Activated CD4-positive, CD25-positive, alpha-beta regulatory T cell treated with anti-CD3 and anti-CD28 coated beads, Interleukin-2, amount 50 U/mL, for 24 hours (primary cell): ENCODE data around the gene ALDH5A1.

Experiments used
- ATAC-seq, 2 donors: fragments of 150-1000 bp; cut with Tn5 transposase; one replicate each; pipeline ENCODE4 v1.10.0; 2021; ENCODE audit warnings: mild to moderate bottlenecking in 1 of 2, moderate library complexity in 1 of 2

Gene ALDH5A1

GRCh38 chr6:24494821-24495795 lies at the start of gene ALDH5A1:
ALDH5A1 (plus strand) TSS chr6:24494969; CDS start chr6:24494997, 28 bp downstream.
- peak; percentile 77 to 84 for ATAC-seq

GRCh38 chr6:24445704-24446103 lies 49.1 kb upstream of the ALDH5A1 start:
- ATAC-seq: no peak

- no peak for ATAC-seq
Measured at GRCh38 chr6:24446670-24447069, 48.1 kb upstream of the ALDH5A1 start.

GRCh38 chr6:24448396-24448795 lies 46.4 kb upstream of the ALDH5A1 start:
- ATAC-seq: no peak

DNA sequence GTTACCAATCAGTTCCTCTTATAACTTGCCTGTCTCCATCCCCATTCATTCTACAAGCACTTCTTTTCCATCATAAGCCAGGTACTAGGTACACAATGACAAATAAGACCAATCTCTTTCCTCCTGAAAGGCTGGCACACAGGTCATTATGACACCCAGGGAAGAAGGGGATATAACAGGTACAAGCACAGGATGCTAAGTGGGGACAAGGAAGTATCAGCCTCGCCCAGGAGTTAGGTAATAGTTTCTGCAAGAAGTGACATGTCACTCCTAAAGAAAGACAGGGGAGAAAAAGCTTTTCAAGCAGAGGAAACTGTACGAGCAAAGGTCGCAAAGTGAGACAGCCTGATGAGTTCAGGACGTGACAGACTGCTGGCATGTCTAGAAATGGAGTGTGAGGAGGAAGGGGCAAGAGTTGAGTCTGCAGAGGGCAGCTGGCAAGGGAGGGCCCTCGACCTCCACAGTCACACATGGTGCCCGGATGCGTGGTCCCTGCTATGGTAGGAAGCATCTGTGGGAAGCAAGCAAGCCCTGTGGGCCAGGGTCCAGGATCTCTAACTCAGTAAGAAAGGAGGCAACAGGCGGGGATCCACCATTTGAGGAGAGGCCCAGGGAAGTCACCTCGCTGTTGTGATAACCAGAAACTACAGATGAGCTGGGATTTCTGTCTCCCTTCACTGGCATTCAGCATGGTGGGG lies 45.8 kb upstream of the ALDH5A1 start:
- ATAC-seq: no peak

- ATAC-seq: no peak
Measured at GRCh38 chr6:24451581-24452388, 43.0 kb upstream of the ALDH5A1 start.

DNA sequence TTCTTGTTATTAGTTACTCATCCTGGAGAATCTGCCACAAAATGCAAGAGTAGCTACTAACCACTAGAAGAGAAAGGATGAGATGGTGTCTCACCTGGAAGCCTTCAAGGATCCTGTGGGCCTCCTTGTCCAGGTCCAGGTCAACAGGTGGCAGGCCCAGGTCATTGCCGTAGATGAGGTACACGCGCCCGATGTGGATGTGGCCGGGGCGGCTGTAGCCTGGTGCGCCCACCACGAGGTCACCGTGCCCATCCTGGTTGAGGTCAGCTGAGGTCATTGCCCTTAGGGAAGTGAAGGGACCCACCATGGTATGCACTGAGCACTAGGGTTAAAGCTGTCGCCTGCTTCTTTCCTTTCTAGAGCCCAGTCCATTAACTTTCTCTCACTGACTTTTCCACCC lies 40.8 kb upstream of the ALDH5A1 start:
- ATAC-seq: no peak

GRCh38 chr6:24454452-24454851 lies 40.3 kb upstream of the ALDH5A1 start:
- no peak for ATAC-seq

DNA sequence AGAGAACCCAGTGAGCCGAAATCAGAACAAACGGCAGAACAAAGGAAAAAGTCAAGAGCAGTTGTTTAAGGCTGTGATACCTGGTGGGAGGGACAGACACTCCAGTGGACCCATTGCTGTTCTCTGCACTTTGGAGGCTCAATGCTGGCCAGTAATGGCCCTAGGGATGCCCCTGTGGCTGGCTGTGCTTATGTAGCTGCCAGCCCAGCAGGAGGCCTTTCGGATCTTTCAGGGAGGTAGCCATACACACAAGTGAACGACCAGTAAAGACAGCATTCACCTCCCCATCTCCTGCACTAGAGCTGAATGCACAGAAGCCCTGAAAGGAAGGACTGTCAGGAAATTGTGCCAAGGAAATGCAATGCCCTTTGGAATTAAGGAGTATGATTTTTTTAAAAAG lies 39.7 kb upstream of the ALDH5A1 start:
- no peak for ATAC-seq

- ATAC-seq: no peak
Measured at GRCh38 chr6:24458134-24458533, 36.6 kb upstream of the ALDH5A1 start.

DNA sequence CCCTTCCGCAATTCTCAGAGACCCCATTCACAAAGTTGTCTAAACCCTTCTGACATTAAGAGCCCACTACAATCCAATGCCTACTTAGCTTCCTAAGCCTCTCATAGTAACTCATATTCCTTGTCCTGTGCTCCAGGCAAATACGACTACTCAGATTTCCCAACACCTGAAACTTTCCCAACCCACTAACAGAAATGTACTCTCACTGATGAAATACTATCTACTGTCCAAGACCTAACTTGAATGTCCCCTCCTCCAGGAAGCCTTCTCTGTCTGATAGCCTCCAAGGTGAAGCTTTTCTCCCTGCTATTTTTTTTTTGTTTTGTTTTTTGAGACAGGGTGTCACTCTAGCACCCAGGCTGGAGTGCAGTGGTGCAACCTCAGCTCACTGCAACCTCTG lies 35.8 kb upstream of the ALDH5A1 start:
- no peak for ATAC-seq

DNA sequence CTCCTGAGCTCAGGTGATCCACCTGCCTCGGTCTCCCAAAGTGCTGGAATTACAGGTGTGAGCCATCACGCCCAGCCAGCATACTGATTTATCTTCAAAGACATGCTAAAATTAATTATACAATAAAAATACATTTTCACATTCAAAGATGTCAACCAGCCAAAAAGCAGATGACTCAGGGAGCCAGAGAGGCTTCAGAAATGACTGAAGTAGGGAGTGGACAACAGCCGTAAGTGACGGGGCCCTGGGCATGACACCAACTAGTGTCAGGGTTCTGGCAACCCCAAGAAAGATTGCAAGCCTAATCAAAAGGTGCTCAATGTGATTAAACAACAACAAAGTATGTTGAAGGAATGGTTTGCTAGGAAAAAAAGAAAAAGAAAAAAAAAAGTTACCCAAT lies 33.8 kb upstream of the ALDH5A1 start:
- ATAC-seq: no peak

DNA sequence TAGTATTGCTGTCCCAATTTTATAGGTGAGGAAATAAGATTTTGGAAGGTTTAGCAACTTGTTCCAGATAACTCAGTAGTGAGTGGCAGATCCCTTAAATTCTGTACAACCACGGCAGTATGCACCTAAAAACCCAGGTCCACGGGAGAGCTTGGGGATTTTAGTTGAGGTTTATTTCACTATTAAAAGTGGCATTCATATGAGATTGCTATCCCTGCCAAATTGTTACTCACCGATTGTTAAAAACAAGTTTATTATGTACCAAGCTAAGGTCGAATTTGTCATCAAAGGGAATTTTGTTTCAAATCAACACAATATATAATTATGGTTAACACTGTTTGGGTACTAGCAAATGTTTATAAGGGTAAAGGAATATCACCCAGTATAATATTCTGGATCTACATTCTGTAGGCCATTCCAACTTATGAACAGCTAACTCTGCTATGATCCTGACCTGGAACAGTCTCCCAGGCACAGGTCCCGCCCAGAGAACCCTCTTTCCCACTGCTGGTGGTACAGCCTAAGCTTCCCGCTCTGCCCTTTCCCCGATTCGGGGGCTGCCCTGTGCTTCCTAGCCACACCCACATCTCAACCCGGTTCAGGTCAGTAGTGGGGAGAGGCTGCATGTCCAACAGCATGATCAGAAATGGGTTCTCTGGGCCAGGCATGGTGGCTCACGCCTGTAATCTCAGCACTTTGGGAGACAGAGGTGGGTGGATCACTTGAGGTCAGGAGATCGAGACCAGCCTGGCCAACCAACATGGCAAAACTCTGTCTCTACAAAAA lies 30.3 kb upstream of the ALDH5A1 start:
- no peak for ATAC-seq

DNA sequence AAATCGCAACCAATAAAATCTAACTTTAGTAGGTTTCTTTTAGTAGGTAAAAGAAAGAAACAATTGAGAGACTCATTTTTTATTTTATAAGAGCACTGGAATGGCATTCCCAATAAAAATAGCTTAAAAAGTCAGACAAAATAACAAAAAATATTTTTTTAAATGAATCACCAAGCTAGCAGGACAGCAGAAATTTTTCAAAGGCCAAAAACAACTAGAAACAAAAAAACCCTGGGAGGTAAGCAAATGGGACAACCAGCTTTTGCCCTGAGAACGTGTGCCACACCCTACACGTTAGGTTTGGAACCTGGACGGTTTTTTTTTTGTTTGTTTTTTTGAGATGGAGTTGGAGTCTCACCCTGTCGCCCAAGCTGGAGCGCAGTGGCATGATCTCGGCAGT lies 25.0 kb upstream of the ALDH5A1 start:
- no peak for ATAC-seq

- ATAC-seq: no peak
Measured at GRCh38 chr6:24472181-24472580, 22.6 kb upstream of the ALDH5A1 start.

- no peak for ATAC-seq
Measured at GRCh38 chr6:24476631-24477030, 18.1 kb upstream of the ALDH5A1 start.

- no peak for ATAC-seq
Measured at GRCh38 chr6:24477070-24477469, 17.7 kb upstream of the ALDH5A1 start.

GRCh38 chr6:24478903-24479302 lies 15.9 kb upstream of the ALDH5A1 start:
- no peak for ATAC-seq

- no peak for ATAC-seq
Measured at GRCh38 chr6:24480705-24481104, 14.1 kb upstream of the ALDH5A1 start.

- ATAC-seq: no peak
Measured at GRCh38 chr6:24481449-24481848, 13.3 kb upstream of the ALDH5A1 start.

GRCh38 chr6:24484657-24485323 lies 10.0 kb upstream of the ALDH5A1 start:
- no peak for ATAC-seq

GRCh38 chr6:24486065-24486464 lies 8.7 kb upstream of the ALDH5A1 start:
- ATAC-seq: no peak
